Measurements from ENCODE around the gene SDR39U1. TPM values are rescaled to one million over a fixed set of nuclear protein-coding genes. Genes with fewer than 3 reads are reported as not detected.
A peak's percentile ranks its signal among the peaks of the same experiment; 100 is the strongest.
"Not testable (repeated sequence)": the region's sequence is repeated elsewhere in the genome, so short reads cannot be mapped to it uniquely, and the experiment has no call there.

Gene SDR39U1, protein sequence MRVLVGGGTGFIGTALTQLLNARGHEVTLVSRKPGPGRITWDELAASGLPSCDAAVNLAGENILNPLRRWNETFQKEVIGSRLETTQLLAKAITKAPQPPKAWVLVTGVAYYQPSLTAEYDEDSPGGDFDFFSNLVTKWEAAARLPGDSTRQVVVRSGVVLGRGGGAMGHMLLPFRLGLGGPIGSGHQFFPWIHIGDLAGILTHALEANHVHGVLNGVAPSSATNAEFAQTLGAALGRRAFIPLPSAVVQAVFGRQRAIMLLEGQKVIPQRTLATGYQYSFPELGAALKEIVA
- 25.5 and 32.6 TPM in 2 replicates for total RNA-seq (2014; rRNA removed; shearing (Covaris generic))

DNA sequence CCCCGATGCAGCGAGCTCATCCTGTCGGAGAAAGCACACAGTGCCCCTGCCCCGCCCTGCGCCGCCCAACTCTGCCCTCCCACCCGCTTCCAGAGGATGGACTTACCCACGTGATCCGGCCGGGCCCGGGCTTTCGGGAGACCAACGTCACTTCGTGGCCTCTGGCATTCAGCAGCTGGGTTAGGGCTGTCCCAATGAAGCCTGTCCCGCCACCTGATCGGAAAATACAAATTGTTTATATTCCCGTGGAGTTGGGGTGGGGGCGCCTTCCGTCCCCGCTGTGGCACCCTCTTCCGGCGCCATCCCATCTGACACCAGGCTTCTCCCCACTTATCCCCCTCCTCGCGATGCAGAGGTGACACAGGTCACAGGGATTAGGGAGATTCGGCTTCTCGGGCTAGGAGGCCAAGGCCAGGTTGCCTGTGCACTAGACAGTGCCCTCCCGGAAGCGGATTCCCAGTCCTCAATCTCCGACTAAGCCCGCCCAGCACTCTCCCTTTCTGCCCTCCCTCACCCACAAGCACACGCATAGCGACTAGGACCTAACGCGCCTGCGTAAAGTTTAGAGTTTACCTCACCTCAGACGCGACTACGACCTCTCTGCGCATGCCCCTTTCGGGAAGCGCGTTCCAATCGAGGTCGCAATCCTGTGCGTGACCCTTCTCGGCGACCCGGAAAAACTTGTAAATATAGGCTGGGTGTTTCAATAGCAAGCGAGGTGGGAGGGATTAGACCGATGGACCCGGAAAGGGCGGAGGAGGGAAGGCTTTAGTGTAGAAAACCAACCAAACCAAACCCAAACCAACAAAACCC, at the start of gene SDR39U1:
SDR39U1 (minus strand) TSS at position 537 of the 813 bp plus-strand sequence; CDS start at position 530, 7 bp downstream.
- DNase-seq (ENCODE audit: low spot score), result peak; percentile 91

DNA sequence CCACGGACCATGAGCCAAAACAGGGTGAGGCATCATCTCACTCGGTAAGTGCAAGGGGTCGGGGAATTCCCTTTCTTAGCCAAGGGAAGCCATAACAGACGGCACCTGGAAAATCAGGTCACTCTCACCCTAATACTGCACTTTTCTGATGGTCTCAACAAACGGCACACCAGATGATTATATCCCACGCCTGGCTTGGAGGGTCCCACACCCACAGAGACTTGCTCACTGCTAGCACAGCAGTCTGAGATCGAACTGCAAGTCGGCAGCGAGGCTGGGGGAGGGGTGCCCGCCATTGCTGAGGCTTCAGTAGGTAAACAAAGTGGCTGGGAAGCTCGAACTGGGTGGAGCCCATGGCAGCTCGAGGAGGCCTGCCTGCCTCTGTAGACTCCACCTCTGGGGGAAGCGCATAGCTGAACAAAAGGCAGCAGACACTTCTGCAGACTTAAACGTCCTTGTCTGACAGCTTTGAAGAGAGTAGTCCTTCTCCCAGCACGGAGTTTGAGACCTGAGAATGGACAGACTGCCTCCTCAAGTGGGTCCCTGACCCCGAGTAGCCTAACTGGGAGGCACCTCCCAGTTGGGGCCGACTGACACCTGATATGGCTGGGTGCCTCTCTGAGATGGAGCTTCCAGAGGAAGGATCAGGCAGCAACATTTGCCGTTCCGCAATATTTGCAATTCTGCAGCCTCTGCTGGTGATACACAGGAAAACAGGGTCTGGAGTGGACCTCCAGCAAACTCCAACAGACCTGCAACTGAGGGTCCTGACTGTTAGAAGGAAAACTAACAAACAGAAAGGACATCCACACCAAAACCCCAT, 49.2 kb upstream of the SDR39U1 start:
- peak; percentile 14 for DNase-seq (ENCODE audit: low spot score)

DNA sequence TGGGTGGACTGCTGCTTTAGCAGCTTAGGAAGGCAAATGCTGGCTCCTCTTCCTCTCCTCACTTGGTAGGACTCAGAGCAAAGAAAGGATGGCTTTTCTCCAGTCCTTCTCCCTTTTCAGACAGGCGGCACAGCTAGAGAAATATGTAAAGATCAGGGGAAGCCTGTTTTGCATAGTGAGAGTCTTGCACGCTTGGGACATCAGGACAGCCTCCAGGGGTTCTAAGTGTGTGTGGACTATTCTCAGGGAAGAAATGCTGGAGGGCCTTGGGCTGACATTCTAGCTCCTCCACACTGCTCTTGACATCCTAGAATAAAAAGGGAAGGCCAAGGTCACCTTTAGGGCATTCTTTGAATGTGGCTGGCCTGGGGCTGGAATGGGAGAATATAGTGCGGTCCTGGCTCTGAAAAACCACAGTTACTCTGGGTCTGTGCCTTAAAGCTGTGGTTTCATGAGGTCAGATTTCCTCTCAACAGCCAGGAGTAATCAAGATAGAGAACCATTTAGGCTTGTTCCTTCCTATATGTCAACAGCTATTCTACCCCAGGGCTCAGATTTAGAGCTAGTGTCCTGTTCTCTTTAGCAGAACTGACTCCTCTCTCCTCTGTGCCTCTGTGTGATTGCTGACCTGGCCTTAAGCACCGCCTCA, 41.2 kb upstream of the SDR39U1 start:
- no peak for DNase-seq (ENCODE audit: low spot score)

DNA sequence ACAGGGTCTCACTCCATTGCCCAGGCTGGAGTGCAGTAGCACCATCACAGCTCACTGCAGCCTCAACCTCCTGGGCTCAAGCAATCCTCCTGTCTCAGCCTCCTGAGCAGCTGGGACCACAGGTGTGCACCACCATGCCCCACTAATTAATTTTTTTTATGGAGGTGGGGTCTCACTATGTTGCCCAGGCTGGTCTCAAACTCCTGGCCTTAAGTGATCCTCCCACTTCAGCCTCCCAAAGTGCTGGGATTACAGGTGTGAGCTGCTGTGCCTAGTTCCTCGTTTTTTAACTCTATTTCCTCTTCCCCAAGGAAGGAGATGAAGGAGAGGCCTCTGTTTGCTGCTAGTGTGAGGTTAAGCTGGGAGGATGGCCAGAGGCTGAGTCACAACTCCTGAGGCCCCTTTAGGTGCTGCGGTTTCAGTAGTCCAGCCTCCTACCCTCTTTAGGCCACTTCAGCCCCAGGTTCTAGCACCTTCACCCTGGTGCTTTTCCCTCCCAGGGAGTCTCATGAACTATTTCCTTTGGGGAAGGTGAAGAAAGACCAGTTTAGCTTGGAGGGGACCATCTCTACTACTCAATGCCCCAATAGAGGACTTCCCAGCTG, 40.2 kb upstream of the SDR39U1 start:
- not testable (repeated sequence) for DNase-seq (ENCODE audit: low spot score)

DNA sequence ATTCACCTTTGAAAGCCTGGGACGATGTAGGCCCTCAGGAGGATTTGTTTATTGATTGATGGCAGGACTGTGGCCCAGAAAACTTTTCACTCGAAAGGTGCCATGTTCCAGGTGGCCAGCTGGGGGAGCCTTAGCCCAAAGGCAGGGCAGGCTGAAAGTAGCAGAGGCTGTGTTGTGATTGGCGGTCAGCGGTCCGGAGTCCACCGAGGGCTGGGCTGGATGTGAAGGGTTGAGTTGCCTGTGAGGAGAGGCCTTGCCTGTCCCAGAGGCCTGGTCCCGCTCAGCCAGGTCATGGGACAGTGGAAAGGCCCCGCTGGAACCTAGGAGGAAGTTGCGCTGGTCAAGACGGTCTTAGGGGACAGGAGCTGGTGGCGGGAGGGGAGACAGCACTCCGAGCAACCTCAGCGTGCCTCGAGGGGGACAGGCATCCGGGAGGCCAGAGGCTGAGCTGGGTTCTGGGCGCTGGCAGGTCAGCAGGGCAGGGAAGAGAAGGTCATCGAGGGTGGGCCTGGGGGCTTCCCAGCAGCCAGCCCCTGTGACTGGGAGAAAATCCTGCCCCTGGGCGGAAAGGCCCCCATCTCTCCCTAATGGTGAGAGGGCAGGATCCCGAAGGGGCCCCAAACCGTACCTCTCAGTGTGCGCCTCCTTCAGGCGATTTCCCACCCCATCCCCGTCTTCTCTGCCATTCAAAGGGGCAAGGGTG, 39.2 kb upstream of the SDR39U1 start:
- DNase-seq (ENCODE audit: low spot score), result peak; percentile 70

DNA sequence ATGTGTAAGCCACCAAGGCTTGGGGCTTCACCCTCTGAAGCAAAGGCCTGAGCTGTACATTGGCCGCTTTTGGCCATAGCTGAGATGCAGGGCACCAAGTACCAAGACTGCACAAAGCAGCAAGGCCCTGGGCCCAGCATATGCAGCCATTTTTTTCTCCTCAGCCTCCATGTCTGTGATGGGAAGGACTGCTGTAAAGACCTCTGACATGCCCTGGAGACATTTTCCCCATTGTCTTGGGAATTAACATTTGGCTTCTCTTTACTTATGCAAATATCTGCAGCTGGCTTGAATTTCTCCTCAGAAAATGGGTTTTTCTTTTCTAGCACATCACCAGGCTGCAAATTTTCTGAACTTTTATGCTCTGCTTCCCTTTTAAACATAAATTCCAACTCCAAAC, 37.4 kb upstream of the SDR39U1 start:
- not testable (repeated sequence) for DNase-seq (ENCODE audit: low spot score)

DNA sequence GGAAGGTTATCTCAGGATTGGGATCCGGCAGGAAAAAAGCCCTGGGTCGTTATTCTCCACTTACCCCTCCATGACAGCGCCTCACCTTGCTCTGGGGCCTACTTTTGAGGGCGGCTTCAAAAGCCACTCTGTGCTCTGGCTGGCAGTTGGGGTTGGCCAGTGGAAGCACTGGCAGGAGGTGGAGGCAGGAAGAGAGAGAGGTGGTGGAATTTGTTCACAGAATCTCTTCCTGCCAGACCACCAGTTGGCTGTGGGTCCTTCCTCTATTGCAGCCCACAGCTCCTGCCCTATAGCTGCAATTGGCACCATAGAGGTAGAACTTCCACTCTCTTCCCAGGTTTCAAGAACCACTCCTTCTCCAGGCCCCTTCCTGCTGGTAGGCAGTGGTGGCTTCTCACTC, 32.7 kb upstream of the SDR39U1 start:
- DNase-seq (ENCODE audit: low spot score), result no peak

DNA sequence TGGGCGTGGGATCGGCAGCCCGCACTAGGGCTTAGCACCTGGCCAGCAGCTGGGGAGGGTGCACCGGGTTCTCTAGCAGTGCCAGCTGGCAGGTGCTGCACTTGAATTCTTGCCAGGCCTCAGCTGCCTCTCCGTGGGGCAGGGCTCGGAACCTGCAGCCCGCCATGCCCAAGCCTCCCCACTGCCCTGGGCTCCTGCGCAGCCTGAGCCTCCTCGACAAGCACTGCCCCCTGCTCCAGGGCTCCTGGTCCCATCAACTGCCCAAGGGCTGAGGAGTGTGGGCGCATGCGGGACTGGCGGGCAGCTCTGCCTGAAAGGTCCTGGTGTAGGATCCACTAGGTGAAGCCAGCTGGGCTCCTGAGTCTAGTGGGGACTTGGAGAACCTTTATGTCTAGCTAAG, 30.6 kb upstream of the SDR39U1 start:
- DNase-seq (ENCODE audit: low spot score), result no peak

DNA sequence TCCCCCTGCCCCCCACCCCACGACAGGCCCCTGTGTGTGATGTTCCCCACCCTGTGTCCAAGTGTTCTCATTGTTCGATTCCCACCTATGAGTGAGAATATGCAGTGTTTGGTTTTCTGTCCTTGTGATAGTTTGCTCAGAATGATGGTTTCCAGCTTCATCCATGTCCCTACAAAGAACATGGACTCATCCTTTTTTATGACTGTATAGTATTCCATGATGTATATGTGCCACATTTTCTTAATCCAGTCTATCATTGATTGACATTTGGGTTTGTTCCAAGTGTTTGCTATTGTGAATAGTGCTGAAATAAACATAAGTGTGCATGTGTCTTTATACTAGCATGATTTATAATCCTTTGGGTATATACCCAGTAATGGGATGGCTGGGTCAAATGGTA, 27.9 kb upstream of the SDR39U1 start:
- not testable (repeated sequence) for DNase-seq (ENCODE audit: low spot score)

DNA sequence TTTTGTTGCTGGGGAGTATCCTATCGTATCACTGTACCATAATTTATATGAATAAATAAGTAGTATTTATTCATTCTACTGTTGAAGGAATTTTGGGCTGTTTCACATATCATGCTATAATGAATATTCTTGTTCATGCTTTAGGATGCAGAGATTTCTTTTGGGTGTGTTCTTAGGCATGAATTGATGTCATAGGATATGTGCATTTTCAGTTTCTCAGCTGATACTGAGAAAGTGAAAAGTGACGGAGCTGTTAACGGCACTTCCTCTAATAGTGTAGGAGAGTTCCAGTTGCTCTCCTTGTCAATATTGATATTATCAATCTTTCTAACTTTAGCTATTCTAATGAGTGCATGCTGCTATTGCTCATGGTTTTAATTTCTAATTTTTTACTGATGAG, 23.2 kb upstream of the SDR39U1 start:
- DNase-seq (ENCODE audit: low spot score), result no peak

DNA sequence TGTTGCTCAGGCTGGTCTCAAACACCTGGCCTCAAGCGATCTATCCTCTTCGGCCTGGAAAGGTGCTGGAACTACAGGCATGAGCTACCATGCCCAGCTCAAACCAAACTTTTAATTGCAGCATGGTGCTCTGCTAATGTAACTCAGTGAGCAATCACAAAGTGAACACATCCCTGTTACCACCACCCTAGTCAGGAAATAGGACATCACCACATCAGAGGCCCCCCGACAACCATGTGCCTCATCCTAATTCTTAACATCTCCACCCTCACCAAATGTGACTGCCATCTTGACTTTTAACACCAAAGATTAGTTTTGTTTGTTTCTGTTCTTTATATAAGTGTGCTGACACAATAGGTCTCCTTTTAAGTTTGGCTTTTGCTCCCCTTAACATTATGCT, 22.8 kb upstream of the SDR39U1 start:
- DNase-seq (ENCODE audit: low spot score), result no peak

DNA sequence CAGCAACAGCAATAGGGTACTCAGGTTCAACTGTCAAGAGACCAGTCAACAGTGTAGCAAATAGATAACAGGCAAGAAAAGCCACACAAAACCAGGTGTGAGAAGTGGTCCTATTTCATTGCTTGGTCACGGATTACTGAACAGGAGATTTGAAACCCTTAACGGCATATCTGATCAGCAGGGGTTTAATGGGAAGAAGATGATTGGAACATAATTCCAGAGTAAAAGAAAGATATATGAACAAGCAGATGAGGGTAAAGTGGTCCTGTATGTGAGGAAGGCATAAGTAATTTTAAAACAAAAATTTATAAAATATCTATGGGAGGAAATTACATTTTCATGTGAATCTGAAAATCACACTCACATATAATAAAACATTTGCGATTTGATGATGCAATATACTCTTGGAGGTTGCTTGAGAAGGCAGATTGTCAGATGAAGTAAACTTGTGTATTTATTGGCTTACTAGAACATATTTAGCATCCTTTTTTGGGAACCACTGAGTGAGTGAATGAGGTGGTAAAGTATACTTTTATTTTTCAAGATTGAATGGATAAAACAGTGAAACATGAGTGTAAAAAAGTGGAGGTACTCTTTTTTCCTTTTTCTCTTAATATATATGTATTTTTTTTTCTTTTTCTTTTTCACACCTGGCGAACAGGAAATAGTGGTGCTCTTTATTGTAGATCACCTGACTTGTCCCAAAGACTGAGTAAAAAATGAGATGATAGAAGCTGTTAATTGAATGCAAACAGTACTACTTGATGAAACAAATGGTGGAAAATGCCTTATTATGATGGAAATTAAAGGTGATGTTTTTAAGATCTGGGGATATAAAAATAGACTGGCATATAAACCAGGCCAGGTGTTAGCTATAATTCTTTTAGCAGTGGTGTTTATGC, 21.6 kb upstream of the SDR39U1 start:
- DNase-seq (ENCODE audit: low spot score), result no peak

DNA sequence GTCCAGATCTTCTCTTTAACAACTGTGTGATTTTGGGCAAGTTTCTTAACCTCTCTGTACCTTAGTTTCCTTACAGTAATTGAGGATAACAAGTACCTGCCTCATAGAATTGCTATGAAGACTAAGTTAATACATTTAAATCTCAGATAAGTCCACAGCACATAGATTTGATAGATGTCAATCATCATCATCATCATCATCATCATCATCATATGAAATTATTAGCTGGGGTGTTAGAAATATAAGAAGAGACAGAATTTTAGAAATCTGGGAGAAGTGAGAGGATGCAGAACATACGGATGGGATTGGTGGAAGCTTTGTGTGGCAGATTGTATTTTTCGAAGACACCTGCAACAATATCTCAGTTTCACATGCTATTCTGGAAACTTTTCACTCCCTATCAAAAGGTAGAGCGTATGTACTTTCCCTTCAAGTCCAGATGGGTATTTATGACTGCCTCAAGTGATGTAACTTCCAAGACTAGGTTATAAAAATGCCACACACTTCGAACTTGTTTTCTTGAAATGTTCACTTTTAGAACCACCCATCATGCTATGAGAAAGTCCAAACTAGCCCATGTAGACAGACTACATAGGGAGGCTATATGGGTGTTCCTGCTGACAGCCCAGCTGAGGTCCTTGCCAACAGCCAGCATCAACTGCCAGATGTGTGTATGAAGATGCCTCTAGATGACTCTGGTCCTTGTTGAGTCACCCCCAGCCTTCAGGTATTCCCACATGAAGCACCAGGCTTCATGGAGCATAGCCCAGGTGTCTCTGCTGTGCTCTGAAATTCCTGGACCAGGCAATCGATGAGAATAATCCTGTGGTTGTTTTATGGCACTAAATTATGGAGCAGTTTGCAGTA, 20.7 kb upstream of the SDR39U1 start:
- no peak for DNase-seq (ENCODE audit: low spot score)

DNA sequence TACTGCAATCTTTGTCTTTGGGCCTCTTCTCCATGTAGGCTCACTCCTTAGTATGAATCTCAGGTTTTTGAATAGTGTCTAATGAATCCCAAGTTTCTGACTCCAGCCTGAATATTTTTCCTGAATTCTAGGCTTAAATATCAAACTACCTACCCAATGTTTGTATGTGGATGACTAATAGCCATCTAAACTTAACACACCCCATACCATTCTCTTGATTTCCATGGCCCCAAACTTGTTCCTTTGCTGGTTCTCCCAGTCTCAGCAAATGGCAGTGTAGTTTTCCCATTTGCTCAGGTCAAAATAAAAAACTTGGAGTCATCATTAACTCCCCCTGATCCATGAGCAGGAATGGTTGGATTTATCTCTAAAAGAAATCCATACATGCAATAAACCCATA, 18.8 kb upstream of the SDR39U1 start:
- DNase-seq (ENCODE audit: low spot score), result no peak

DNA sequence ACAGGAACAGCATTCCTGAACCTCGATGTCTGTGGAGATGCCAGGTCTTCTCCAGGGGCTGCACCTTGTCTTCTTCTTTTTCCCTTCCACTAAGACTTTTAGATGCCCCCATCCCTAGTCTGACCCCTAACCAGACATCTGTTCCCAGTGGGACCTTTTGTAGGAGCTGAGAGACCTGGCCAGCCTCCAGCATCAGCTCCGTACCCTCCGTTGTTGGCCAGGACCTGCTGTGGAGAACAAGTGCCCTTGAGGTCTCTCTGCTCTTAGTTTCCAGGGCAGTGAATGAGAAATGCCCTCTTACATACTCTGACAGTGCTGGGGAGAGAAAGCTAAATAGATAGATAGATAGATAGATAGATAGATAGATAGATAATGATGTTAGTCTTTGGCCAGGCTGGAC, 16.8 kb upstream of the SDR39U1 start:
- DNase-seq (ENCODE audit: low spot score), result no peak

DNA sequence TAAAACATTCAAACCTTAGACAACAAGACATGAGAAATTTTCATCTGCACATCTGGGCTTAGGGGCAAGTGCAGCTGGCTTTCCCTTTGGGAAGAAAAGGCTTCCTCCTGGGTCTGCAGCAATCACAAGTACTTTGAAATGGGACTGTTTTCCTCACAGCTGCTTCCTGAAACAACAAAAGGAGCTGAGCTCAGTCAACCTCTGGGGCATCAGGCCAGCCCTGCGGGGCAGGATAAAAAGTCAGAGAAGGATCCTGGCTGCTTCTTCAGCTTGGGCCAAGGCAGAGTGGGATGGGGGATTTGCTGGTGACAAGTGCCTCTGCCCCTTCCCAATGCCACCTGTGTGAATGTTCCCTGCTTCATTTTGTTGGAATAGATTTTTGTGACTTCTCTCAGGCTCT, 16.2 kb upstream of the SDR39U1 start:
- DNase-seq (ENCODE audit: low spot score), result no peak

DNA sequence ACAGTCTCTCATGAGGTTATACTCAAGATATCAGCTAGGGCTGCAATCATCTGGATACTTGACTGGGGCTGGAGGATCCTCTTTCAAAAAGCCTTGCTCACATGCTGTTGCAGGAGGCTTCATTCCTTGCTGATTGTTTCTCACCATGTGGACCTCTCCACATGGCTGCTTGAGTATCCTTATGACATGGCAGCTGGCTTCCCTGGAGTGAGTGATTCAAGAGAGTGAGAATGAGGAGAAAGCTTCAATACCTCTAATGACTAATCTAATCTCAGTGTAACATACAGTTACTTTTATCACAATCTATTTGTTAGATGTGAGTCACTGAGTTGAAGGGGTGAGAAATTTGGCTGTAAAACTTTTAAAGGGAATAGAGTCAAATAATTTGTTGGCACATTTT, 14.4 kb upstream of the SDR39U1 start:
- DNase-seq (ENCODE audit: low spot score), result no peak

DNA sequence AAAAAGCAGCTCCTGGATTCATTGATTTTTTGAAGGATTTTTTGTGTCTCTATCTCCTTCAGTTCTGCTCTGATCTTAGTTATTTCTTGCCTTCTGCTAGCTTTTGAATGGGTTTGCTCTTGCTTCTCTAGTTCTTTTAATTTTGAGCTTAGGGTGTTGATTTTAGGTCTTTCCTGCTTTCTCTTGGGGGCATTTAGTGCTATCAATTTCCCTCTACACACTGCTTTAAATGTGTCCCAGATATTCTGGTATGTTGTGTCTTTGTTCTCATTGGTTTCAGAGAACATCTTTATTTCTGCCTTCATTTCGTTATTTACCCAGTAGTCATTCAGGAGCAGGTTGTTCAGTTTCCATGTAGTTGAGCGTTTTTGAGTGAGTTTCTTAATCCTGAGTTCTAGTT, 8.3 kb upstream of the SDR39U1 start:
- not testable (repeated sequence) for DNase-seq (ENCODE audit: low spot score)
